GM12892 (cell line): ENCODE measurements around the gene CCND3. TPM values are rescaled to one million over a fixed set of nuclear protein-coding genes. Genes with fewer than 3 reads are reported as not detected.

Experiments used
- DNase-seq: peaks from one replicate; pipeline ENCODE4 v3.0.0; 2011; ENCODE audit not compliant: insufficient read length
- FAIRE-seq: peaks from 2 replicates; lab custom pipeline; 2011; peaks lifted over from hg19 to GRCh38; lab: Jason Lieb, UNC
- POLR2A ChIP-seq: IDR thresholded peaks from 2 replicates; pipeline ENCODE4 v1.6.1; 2011; ENCODE audit warnings: low read depth, low read length, control low read depth
- POLR2AphosphoS5 ChIP-seq: IDR thresholded peaks from 2 replicates; pipeline ENCODE4 v1.6.1; 2011; ENCODE audit warnings: low read depth, low read length, control low read depth
- TAF1 ChIP-seq: IDR thresholded peaks from 2 replicates; pipeline ENCODE4 v1.6.1; 2011; ENCODE audit warnings: low read depth, mild to moderate bottlenecking, control low read depth, low read length, borderline replicate concordance
- polyA plus RNA-seq: library from polyadenylated mRNA; unstranded; fragments of >200 nt; gene quantifications from one replicate; pipeline ENCODE4 v1.2.1, GENCODE V29; 2012; ENCODE audit warnings: missing spikeins, inconsistent platforms; ENCODE audit not compliant: missing spikeins

The CCND3 gene
- polyA plus RNA-seq, result 26.8 TPM

DNA sequence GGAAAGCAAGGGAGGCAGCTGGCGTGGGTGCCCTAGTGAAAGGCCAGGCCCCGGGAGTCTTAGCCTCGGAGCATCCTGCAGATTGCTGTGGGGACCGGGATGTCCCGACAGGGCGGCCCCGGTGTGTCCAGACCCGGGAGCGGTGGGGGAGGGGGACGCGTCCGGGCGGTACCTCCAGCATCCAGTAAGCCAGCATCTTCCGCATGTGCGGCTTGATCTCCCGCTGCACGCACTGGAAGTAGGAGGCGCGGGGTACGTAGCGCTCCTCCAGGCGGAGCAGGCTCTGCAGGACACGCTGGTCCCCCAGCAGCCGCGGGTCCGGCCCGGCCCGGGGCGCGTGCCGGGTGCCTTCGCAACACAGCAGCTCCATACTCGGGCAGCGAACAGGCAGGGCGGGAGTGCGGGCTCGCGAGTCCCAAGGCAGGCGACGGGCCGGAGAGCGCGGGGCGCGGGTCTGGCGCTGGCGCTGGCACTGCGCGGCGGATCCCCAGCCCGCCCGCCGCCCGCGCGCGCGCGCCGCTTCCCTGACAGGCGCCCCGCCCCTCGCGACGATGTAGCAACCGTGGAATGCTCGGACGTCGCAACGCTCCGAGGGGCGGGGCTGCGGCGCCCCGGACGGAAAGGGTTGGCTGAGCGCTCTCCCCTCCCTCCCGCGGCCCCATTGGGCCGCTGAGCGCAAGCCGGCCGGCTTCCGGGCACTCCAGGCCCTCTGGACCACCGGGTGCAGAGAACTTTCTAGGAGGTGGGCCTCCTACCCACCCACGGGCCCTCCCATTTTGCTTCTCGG lies at the start of gene CCND3:
TSS of gene CCND3 (minus strand) at position 529 of the 787 bp plus-strand sequence. CDS start at position 370, 159 bp downstream.
- TF ChIP-seq POLR2AphosphoS5 (peak; percentile 69), POLR2A (peak; percentile 15; the same call in 1 of the 2 replicates), TAF1 (no peak; the same call in 1 of the 2 replicates)
- peak; percentile 85 for FAIRE-seq
- peak; percentile 79 for DNase-seq

DNA sequence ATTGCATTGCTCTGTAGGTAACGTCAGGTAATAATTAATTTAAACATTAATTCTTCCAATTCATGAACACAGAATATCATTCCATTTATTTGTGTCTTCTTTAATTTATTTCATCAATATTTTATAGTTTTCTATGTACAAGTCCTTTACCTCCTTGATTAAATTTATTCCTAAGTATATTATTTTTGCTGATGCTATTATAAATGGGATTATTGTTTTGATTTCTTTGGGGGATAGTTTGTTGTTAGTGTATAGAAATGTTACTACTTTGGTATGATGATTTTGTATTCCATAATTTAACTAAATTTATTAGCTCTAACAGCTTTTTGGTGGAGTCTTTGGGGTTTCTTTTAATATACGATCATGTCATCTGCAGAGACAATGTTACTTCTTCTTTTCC lies 44.7 kb upstream of the CCND3 start:
- TF ChIP-seq TAF1, result no peak
- no peak for TF ChIP-seq POLR2AphosphoS5
- no peak for TF ChIP-seq POLR2A
- no peak for FAIRE-seq
- DNase-seq, result no peak

DNA sequence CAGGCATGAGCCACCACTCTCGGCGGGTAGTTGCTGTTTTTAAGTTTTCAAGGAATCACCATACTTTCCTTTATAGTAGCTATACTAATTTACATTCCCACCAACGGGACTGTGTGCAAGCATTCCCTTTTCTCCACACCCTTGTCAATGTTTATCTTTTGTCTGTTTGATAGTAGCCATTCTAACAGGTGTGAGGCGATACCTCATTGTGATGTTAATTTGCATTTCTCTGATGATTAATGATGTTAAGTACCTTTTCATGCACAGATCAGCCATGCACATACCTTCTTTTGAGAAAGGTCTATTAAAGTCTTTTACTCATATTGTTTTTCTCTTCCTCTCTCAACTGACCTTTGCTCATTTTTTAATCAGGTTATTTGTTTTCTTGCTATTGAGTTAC lies 43.0 kb upstream of the CCND3 start:
- TF ChIP-seq TAF1, result no peak
- no peak for TF ChIP-seq POLR2A
- TF ChIP-seq POLR2AphosphoS5, result no peak
- FAIRE-seq, result no peak
- no peak for DNase-seq

DNA sequence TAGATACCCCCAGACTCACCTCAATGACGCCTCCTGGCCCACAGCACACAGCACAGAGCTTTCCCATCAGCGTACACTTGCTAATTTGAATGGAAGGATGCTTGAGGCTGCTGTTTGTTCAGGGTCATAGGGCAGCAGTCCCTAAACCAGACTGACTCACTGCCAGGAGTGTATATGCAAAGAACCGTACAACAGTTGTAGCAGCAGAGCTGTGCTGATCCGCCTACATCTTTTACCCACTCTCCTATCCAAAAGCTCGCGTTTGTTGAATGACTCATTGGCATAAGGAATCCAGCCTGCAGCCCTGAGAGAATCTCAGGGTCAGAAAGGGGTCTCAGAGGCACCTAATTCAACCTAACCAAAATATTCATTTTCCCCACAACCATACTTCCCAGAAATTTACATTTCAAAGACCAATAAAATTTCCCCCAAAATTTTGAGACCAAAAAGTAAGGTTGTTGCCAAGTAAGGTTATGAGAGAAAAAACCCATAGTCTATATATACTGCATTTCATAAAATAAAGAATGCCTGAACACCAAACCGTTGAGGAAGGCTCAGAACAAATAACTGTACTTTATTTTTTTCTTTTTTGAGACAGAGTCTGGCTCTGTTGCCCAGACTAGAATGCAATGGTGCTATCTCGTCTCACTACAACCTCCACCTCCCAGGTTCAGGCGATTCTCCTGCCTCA lies 35.3 kb upstream of the CCND3 start:
- FAIRE-seq, result no peak
- no peak for DNase-seq

DNA sequence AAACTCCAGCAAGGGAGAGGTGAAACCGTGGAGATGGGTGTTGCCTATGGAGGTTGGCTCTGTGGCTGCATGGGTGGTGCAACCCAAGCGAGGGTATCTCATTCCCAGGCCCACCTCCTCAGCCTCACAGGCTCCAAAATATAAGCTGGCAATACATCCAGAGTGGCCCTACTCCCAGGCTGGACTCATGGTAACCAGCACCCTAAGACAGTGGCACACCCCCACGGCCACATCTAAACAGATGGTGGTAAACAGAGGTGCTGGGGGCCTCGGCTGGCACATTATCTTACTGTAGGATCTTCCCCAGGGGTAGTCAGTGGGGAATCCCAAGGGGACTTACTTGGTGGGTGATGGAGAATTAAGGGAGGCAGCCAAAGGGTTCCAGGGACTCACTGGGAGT lies 33.7 kb upstream of the CCND3 start:
- DNase-seq (no peak), FAIRE-seq (no peak)
- TF ChIP-seq TAF1 (no peak), POLR2AphosphoS5 (no peak), POLR2A (no peak)

More for the DNA sequence above, 35.3 kb upstream of the CCND3 start:
- TF ChIP-seq POLR2AphosphoS5 (no peak), TAF1 (no peak), POLR2A (no peak)

DNA sequence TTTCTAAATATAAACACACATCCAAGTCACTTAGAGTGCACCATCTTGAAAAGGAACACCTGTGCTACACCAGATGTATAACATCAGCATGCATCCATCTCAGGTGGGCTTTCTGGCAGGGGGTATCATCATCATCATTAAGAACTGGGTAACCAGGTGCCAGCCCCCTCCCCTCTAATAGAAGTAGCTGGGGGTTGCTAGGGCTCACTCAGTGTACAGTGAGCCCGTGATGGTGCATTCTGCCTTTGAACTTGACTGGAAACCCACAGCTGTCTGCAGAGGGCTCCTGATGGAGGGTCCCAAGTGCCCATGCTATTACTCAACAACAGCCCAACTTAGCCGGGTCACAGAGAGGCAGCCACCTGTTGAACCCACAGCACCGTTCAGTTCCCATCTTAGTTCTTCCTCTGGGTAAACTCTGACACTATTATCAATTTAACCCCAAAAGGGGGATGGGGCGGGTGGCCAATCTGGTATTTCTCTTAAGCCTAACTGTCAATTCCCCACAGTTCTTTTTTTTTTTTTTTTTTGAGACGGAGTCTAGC lies 32.7 kb upstream of the CCND3 start:
- DNase-seq, result no peak
- TF ChIP-seq TAF1, result no peak
- no peak for TF ChIP-seq POLR2A
- TF ChIP-seq POLR2AphosphoS5, result no peak
- no peak for FAIRE-seq

DNA sequence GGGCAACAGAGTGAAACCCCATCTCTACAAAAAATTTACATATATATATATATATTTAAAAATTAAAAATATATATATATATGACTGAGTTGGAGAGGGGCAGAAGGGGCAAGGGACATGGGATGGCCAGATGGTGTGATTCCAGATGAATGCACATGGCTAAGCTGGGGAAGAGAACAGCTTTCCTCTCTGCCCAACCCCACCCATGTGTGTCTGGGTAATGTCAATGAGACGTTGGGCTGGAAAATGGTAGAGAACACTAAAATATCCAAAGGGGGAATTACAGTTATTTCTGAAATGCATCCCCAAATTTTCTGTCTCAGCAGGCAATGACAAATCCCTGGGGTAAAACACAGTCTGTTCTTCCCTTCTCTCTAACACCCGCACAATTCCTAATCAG lies 31.2 kb upstream of the CCND3 start:
- DNase-seq (no peak), FAIRE-seq (no peak)
- no peak for TF ChIP-seq POLR2A
- no peak for TF ChIP-seq TAF1
- TF ChIP-seq POLR2AphosphoS5, result no peak

DNA sequence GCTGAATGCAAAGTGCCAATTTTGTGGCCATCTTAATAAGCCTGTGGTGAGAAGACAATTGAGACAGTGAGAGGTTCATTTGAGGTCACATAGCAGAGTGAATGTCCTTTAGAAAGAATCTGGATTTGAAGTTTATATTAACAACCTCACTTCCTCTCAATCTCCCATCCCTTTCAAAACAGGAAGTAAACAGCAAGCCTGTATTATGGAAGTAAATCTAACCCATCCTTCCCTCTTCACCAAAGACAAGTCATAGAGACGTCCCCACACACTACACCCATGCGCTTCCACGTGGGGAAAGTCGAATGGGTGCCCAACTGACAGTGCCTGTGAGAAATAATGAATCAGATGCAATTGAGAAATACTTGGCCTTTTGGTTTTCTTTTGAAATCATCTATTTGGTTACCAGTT lies 28.8 kb upstream of the CCND3 start:
- DNase-seq, result no peak
- FAIRE-seq, result no peak
- no peak for TF ChIP-seq TAF1
- no peak for TF ChIP-seq POLR2A
- no peak for TF ChIP-seq POLR2AphosphoS5

DNA sequence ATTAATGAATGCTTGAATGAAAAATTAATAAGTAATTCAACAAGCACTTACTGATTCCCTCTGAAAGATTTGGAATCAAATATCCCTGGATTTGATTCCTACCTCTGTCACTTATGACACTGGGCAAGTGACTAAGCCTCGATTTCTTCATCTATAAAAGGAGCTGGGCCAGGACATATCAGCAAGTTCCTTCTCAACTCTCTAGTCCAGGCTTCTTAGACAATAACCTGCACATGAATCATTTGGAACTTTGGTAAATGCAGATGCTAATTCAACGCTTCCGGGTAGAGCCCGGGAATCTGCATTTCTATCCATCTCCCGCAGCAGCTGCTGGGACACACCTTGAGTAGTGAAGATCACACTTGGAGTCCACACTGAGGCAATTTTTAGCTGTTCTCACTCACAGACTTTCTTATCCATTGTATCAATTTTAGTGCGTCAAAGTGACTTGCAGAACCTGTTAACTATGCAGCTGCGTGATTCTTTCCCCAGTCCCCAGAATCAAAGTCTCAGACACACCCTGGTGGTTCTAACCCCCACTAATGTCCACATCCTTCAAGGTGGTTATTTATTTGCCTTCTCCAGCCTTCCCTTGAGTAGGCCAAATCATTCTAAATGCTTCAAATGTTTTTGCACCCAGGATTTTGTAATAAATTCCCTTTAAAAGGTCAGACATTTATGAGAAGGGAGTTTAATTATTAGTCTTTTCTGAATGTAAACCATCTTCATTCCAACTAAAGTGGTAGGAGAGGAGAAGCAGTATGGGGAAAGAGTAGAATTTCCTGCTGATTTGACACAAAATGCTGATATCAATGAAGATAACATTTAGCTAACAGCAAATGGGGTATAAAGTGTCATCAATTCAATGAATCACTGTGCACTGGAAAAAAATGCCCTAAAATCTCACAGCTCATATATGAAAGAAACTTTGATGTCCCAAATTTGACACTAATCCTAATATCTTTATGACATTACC lies 26.0 kb upstream of the CCND3 start:
- TF ChIP-seq TAF1 (no peak), POLR2A (no peak), POLR2AphosphoS5 (no peak)

DNA sequence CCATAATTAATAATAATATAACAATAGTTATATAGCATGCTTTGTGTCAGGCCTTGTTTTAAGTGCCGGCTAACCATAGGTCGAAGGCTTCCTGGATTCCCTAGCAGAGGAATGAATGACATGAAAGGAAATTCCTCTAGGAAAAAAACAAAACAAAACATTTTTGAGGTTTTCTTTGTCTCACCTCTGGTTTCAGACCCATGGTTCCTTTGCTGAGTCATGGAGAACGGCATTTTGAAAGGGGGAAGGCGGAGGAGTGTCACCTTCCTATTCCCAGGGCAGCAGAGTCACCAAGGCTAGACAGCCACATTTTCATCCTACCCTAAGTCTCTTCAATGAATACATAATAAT lies 25.3 kb upstream of the CCND3 start:
- FAIRE-seq (no peak), DNase-seq (no peak)
- no peak for TF ChIP-seq TAF1
- no peak for TF ChIP-seq POLR2A
- no peak for TF ChIP-seq POLR2AphosphoS5

More for the DNA sequence above, 26.0 kb upstream of the CCND3 start:
- FAIRE-seq (no peak), DNase-seq (no peak)
